Measurements from ENCODE around the gene RFX2.

The RFX2 gene

DNA sequence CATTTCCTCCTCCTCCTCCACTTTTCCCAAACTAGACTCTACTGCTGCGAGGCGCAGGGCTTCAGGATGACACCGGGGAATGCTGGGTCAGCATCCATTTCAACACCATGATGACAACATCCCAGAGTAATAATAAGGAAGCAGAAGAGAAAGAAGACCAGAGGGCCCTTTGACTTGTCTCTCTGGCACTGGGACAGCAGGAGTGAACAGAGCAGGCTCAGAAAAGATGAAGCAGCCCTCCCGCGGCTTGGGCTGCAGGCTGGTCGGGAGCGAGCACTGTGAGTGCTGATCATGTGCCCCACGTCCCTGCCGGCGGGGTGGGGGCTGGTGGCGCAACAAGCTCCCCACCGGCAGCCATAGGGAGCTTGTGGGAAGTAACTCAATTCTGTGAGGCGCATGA is 162.9 kb downstream of the RFX2 start:
- no peaks in the 10 kb centered on the region for H3K9me2 ChIP-seq (replicated peaks; ENCODE audit: low read depth, low read length)
- H3K9me3 ChIP-seq (ENCODE audit: insufficient read depth, low read depth, low read length) = no peaks in the 10 kb centered on the region
- H3K4me3 ChIP-seq (ENCODE audit: low read length, poor library complexity, severe bottlenecking) = no peak overlapping the region
- H3K4me2 ChIP-seq (ENCODE audit: low read depth, low read length, poor library complexity, severe bottlenecking) = no peak overlapping the region
- no peaks in the 10 kb centered on the region for H3K27me3 ChIP-seq (ENCODE audit: insufficient read depth, low read length, poor library complexity, severe bottlenecking)
- no peaks in the 10 kb centered on the region for H3K4me1 ChIP-seq (ENCODE audit: insufficient read depth, low read length, poor library complexity, severe bottlenecking)
- H3K79me2 ChIP-seq (ENCODE audit: insufficient read depth, low read length) = peaks cover 91% of the 10 kb centered on the region
- TF ChIP-seq EZH2phosphoT487 (IDR thresholded peaks at IDR 0.05; ENCODE audit: borderline replicate concordance) = no peak
- TF ChIP-seq, protein P1, sequence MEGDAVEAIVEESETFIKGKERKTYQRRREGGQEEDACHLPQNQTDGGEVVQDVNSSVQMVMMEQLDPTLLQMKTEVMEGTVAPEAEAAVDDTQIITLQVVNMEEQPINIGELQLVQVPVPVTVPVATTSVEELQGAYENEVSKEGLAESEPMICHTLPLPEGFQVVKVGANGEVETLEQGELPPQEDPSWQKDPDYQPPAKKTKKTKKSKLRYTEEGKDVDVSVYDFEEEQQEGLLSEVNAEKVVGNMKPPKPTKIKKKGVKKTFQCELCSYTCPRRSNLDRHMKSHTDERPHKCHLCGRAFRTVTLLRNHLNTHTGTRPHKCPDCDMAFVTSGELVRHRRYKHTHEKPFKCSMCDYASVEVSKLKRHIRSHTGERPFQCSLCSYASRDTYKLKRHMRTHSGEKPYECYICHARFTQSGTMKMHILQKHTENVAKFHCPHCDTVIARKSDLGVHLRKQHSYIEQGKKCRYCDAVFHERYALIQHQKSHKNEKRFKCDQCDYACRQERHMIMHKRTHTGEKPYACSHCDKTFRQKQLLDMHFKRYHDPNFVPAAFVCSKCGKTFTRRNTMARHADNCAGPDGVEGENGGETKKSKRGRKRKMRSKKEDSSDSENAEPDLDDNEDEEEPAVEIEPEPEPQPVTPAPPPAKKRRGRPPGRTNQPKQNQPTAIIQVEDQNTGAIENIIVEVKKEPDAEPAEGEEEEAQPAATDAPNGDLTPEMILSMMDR (conservative IDR thresholded peaks at IDR 0.05; ENCODE audit: low read length) = no peak
- H3K9ac ChIP-seq (ENCODE audit: low read depth, low read length, poor library complexity, severe bottlenecking) = no peak overlapping the region
- no peak overlapping the region for H2AFZ ChIP-seq (ENCODE audit: low read length)
- no peaks in the 10 kb centered on the region for H3F3A ChIP-seq (ENCODE audit: low read depth)
- H3K36me3 ChIP-seq (ENCODE audit: insufficient read depth, low read length) = peaks cover 46% of the 10 kb centered on the region; the same call in 1 of the 2 replicates
- peaks cover 45% of the 10 kb centered on the region for H4K20me1 ChIP-seq (ENCODE audit: insufficient read depth, low read length, poor library complexity, severe bottlenecking)

DNA sequence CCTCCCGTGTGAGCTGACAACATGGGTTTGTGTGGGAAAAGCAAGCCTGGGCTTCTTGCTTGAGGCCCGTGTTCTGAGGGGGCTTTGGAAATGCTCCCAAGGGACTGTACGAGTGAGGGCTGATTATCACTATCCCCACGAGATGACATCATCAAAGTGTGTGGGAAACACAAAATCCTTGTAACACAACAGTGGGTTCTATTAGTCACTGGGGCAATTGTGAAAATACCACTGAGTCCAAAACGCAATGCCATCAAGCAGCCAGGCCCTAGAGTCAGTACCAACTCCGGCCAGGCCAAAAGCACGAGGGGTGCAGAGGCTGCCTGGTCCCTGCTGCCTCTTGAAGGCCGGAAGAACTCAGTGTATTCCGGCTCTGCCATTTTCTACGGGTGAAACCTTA is 166.7 kb downstream of the RFX2 start:
- H3F3A ChIP-seq (ENCODE audit: low read depth) = no peaks in the 10 kb centered on the region
- no peaks in the 10 kb centered on the region for H3K27me3 ChIP-seq (ENCODE audit: insufficient read depth, low read length, poor library complexity, severe bottlenecking)
- H3K4me1 ChIP-seq (ENCODE audit: insufficient read depth, low read length, poor library complexity, severe bottlenecking) = no peaks in the 10 kb centered on the region
- H4K20me1 ChIP-seq (ENCODE audit: insufficient read depth, low read length, poor library complexity, severe bottlenecking) = peaks cover 18% of the 10 kb centered on the region
- no peak overlapping the region for H3K4me2 ChIP-seq (ENCODE audit: low read depth, low read length, poor library complexity, severe bottlenecking)
- no peaks in the 10 kb centered on the region for H3K9me3 ChIP-seq (ENCODE audit: insufficient read depth, low read depth, low read length)
- H3K36me3 ChIP-seq (ENCODE audit: insufficient read depth, low read length) = peaks cover 49% of the 10 kb centered on the region; the same call in 1 of the 2 replicates
- no peak overlapping the region for H3K4me3 ChIP-seq (ENCODE audit: low read length, poor library complexity, severe bottlenecking)
- H2AFZ ChIP-seq (ENCODE audit: low read length) = no peak overlapping the region
- TF ChIP-seq EZH2phosphoT487 (IDR thresholded peaks at IDR 0.05; ENCODE audit: borderline replicate concordance) = no peak
- TF ChIP-seq, protein P1 (conservative IDR thresholded peaks at IDR 0.05; ENCODE audit: low read length) = no peak
- H3K9ac ChIP-seq (ENCODE audit: low read depth, low read length, poor library complexity, severe bottlenecking) = no peak overlapping the region
- peaks cover 66% of the 10 kb centered on the region for H3K79me2 ChIP-seq (ENCODE audit: insufficient read depth, low read length)
- H3K9me2 ChIP-seq (replicated peaks; ENCODE audit: low read depth, low read length) = no peaks in the 10 kb centered on the region

Measured in Loucy (cell line).